ENCODE measurements around the gene TRIM8. TPM values are rescaled to one million over a fixed set of nuclear protein-coding genes. Genes with fewer than 3 reads are reported as not detected.

Gene TRIM8
- total RNA-seq, 1 experiment from 2014 or later, result 61.4 TPM

DNA sequence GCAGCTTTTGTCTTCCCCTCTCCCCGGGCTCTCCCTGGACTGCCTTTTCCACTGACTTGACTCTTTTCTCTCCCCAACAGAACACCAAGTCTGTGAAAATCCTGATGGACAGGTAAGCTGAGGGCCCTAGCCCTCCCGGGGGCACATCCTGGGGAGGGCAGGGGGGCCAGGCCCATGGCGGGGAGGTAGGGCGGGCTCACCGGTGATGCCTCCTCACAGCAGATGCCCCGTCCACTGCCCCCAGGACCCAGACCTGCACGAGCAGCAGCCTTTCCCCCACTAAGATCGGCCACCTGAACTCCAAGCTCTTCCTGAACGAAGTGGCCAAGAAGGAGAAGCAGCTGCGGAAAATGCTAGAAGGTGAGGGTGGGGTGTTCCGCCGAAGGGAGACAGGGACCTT lies 11.7 kb downstream of the TRIM8 start:
- ATAC-seq (no peak), DNase-seq (no peak)
- Histone ChIP-seq H3K4me2 (ENCODE audit: low read length) (no peak overlapping the region), H3K4me3 (ENCODE audit: low read length) (no peak overlapping the region), H3K4me1 (ENCODE audit: insufficient read depth, low read length) (no peaks in the 10 kb centered on the region), H3K27ac (ENCODE audit: low read length) (no peak overlapping the region), H3K9me3 (ENCODE audit: low read length) (no peaks in the 10 kb centered on the region), H3K9me2 (replicated peaks; ENCODE audit: low read length) (no peaks in the 10 kb centered on the region), H3K79me2 (ENCODE audit: low read length) (peaks cover 26% of the 10 kb centered on the region), H3K36me3 (ENCODE audit: low read depth, low read length) (peaks cover 3% of the 10 kb centered on the region), H4K20me1 (ENCODE audit: low read length) (no peaks in the 10 kb centered on the region), H3K27me3 (ENCODE audit: low read length) (no peaks in the 10 kb centered on the region), H3F3A (ENCODE audit: low read length, unreplicated experiment) (no peaks in the 10 kb centered on the region), H3K9ac (ENCODE audit: low read length) (no peak overlapping the region), H2AFZ (ENCODE audit: low read length) (no peak overlapping the region)
- ChIA-PET POLR2A (ENCODE audit: unreplicated experiment) (no interaction called here), CTCF (no interaction called here)
- TF ChIP-seq, protein P1, sequence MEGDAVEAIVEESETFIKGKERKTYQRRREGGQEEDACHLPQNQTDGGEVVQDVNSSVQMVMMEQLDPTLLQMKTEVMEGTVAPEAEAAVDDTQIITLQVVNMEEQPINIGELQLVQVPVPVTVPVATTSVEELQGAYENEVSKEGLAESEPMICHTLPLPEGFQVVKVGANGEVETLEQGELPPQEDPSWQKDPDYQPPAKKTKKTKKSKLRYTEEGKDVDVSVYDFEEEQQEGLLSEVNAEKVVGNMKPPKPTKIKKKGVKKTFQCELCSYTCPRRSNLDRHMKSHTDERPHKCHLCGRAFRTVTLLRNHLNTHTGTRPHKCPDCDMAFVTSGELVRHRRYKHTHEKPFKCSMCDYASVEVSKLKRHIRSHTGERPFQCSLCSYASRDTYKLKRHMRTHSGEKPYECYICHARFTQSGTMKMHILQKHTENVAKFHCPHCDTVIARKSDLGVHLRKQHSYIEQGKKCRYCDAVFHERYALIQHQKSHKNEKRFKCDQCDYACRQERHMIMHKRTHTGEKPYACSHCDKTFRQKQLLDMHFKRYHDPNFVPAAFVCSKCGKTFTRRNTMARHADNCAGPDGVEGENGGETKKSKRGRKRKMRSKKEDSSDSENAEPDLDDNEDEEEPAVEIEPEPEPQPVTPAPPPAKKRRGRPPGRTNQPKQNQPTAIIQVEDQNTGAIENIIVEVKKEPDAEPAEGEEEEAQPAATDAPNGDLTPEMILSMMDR (conservative IDR thresholded peaks at IDR 0.05; ENCODE audit: low read depth, low read length), result no peak
- TF ChIP-seq EZH2 (IDR thresholded peaks at IDR 0.05; ENCODE audit: low read length, unreplicated experiment), result no peak
- no peak for TF ChIP-seq EZH2phosphoT487 (IDR thresholded peaks at IDR 0.05; ENCODE audit: borderline replicate concordance, low read length)
- no TSS peak for BruUV-seq (replicated peaks)
- intact Hi-C loops (cut with micrococcal nuclease), result no loop called here

DNA sequence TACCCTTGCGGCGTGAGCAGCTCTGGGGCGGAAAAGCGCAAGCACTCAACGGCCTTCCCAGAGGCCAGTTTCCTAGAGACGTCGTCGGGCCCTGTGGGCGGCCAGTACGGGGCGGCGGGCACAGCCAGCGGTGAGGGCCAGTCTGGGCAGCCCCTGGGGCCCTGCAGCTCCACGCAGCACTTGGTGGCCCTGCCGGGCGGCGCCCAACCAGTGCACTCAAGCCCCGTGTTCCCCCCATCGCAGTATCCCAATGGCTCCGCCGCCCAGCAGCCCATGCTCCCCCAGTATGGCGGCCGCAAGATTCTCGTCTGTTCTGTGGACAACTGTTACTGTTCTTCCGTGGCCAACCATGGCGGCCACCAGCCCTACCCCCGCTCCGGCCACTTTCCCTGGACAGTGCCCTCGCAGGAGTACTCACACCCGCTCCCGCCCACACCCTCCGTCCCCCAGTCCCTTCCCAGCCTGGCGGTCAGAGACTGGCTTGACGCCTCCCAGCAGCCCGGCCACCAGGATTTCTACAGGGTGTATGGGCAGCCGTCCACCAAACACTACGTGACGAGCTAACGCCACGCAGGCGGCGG lies 12.6 kb downstream of the TRIM8 start:
- Histone ChIP-seq H3K9me2 (replicated peaks; ENCODE audit: low read length) (no peaks in the 10 kb centered on the region), H2AFZ (ENCODE audit: low read length) (no peak overlapping the region), H3K36me3 (ENCODE audit: low read depth, low read length) (peaks cover 3% of the 10 kb centered on the region), H3K9ac (ENCODE audit: low read length) (no peak overlapping the region), H3K27me3 (ENCODE audit: low read length) (no peaks in the 10 kb centered on the region), H3F3A (ENCODE audit: low read length, unreplicated experiment) (no peaks in the 10 kb centered on the region), H3K27ac (ENCODE audit: low read length) (no peak overlapping the region), H3K4me2 (ENCODE audit: low read length) (no peak overlapping the region), H3K4me1 (ENCODE audit: insufficient read depth, low read length) (no peaks in the 10 kb centered on the region), H3K79me2 (ENCODE audit: low read length) (peaks cover 18% of the 10 kb centered on the region), H3K9me3 (ENCODE audit: low read length) (no peaks in the 10 kb centered on the region), H4K20me1 (ENCODE audit: low read length) (no peaks in the 10 kb centered on the region), H3K4me3 (ENCODE audit: low read length) (no peak overlapping the region)
- TSS peak; percentile 2 for BruUV-seq (replicated peaks)
- TF ChIP-seq, protein P1 (conservative IDR thresholded peaks at IDR 0.05; ENCODE audit: low read depth, low read length), result no peak
- no peak for TF ChIP-seq EZH2 (IDR thresholded peaks at IDR 0.05; ENCODE audit: low read length, unreplicated experiment)
- intact Hi-C loops (cut with micrococcal nuclease), result no loop called here
- ATAC-seq (no peak), DNase-seq (no peak)
- ChIA-PET POLR2A (ENCODE audit: unreplicated experiment) (no interaction called here), CTCF (no interaction called here)

DNA sequence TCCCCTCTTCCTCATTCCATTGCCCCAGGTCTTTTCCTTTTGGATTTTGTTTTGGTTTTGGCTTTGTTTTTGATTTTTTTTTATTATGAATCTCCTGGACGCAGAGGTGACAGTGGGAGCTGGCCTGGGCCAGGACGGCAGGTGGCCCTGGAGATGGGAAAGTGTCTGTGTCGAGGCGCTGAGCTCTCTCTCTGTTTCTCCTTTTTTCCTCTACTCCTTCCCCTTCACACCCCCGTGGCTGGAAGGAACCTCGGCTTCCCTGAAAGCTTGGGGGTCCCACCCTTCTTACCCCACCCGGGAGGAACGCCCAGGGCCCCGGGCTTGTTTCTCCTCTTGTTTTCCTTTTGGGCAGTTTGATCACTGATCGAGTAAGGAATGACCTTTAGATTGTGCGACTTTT lies 13.2 kb downstream of the TRIM8 start:
- no peak overlapping the region for H2AFZ ChIP-seq (ENCODE audit: low read length)
- ChIA-PET CTCF (no interaction called here), POLR2A (ENCODE audit: unreplicated experiment) (no interaction called here)
- BruUV-seq (replicated peaks), result no TSS peak
- intact Hi-C loops (cut with micrococcal nuclease), result no loop called here
- no peak for TF ChIP-seq EZH2 (IDR thresholded peaks at IDR 0.05; ENCODE audit: low read length, unreplicated experiment)
- no peak for TF ChIP-seq EZH2phosphoT487 (IDR thresholded peaks at IDR 0.05; ENCODE audit: borderline replicate concordance, low read length)
- H4K20me1 ChIP-seq (ENCODE audit: low read length), result no peaks in the 10 kb centered on the region
- H3K36me3 ChIP-seq (ENCODE audit: low read depth, low read length), result peaks cover 3% of the 10 kb centered on the region
- no peaks in the 10 kb centered on the region for H3K4me1 ChIP-seq (ENCODE audit: insufficient read depth, low read length)
- H3K9me2 ChIP-seq (replicated peaks; ENCODE audit: low read length), result no peaks in the 10 kb centered on the region
- H3K4me3 ChIP-seq (ENCODE audit: low read length), result no peak overlapping the region
- no peaks in the 10 kb centered on the region for H3K9me3 ChIP-seq (ENCODE audit: low read length)
- no peaks in the 10 kb centered on the region for H3K27me3 ChIP-seq (ENCODE audit: low read length)
- peaks cover 12% of the 10 kb centered on the region for H3K79me2 ChIP-seq (ENCODE audit: low read length)
- ATAC-seq (no peak), DNase-seq (no peak)
- H3K9ac ChIP-seq (ENCODE audit: low read length), result no peak overlapping the region
- no peaks in the 10 kb centered on the region for H3F3A ChIP-seq (ENCODE audit: low read length, unreplicated experiment)
- no peak overlapping the region for H3K27ac ChIP-seq (ENCODE audit: low read length)
- no peak overlapping the region for H3K4me2 ChIP-seq (ENCODE audit: low read length)

Data from PC-3 (cell line).